Hepatocyte (in vitro differentiated cells): Measurements from ENCODE around the gene SND1. TPM values are rescaled to one million over a fixed set of nuclear protein-coding genes. Genes with fewer than 3 reads are reported as not detected.
A peak's percentile ranks its signal among the peaks of the same experiment; 100 is the strongest.

Source experiments
- DNase-seq: peaks from one replicate; pipeline ENCODE4 v3.0.0-alpha.2; 2016; ENCODE audit warnings: low spot score
- H2AFZ ChIP-seq: fragments of 200-600 bp; sonication (generic); 2 replicates; pipeline ENCODE4 v1.6.0; 2016; ENCODE audit warnings: antibody characterized with exemption, mild to moderate bottlenecking
- H3K27ac ChIP-seq: fragments of 200-600 bp; sonication (generic); 2 replicates; pipeline ENCODE4 v1.5.1; 2016; ENCODE audit warnings: mild to moderate bottlenecking
- H3K27me3 ChIP-seq: fragments of 200-600 bp; sonication (generic); 2 replicates; pipeline ENCODE4 v1.6.1; 2016
- H3K36me3 ChIP-seq: fragments of 200-600 bp; sonication (generic); replicated peaks from 2 replicates; pipeline ENCODE4 v1.5.1; 2016; ENCODE audit warnings: low read depth; ENCODE audit not compliant: insufficient read depth
- H3K4me1 ChIP-seq: fragments of 200-600 bp; sonication (generic); 2 replicates; pipeline ENCODE4 v1.5.1; 2016; ENCODE audit warnings: mild to moderate bottlenecking, moderate library complexity; ENCODE audit not compliant: insufficient read depth
- H3K4me2 ChIP-seq: fragments of 200-600 bp; sonication (generic); 2 replicates; pipeline ENCODE4 v1.6.0; 2016
- H3K4me3 ChIP-seq: fragments of 200-600 bp; sonication (generic); 2 replicates; pipeline ENCODE4 v1.5.1; 2016; ENCODE audit warnings: mild to moderate bottlenecking
- H3K79me2 ChIP-seq: fragments of 200-600 bp; sonication (generic); 2 replicates; pipeline ENCODE4 v1.6.0; 2017; ENCODE audit warnings: mild to moderate bottlenecking
- H3K9me2 ChIP-seq: fragments of 200-600 bp; sonication (generic); replicated peaks from 2 replicates; pipeline ENCODE4 v1.6.0; 2017; ENCODE audit warnings: mild to moderate bottlenecking; ENCODE audit not compliant: insufficient read depth
- H3K9me3 ChIP-seq: fragments of 200-600 bp; sonication (generic); 2 replicates; pipeline ENCODE4 v1.5.1; 2016; ENCODE audit warnings: low read depth, mild to moderate bottlenecking
- H4K20me1 ChIP-seq: fragments of 200-600 bp; sonication (generic); 2 replicates; pipeline ENCODE4 v1.6.0; 2016; ENCODE audit warnings: mild to moderate bottlenecking; ENCODE audit not compliant: insufficient read depth, poor library complexity, severe bottlenecking
- CTCF ChIP-seq: fragments of 200-600 bp; sonication (generic); IDR thresholded peaks from 2 replicates; pipeline ENCODE4 v1.5.1; 2016; ENCODE audit warnings: antibody characterized with exemption, mild to moderate bottlenecking; ENCODE audit not compliant: poor library complexity
- EZH2 ChIP-seq: fragments of 200-600 bp; sonication (generic); IDR thresholded peaks from 2 replicates; pipeline ENCODE4 v1.6.1; 2016; ENCODE audit warnings: antibody characterized with exemption, mild to moderate bottlenecking, borderline replicate concordance
- EZH2phosphoT487 ChIP-seq: fragments of 200-600 bp; sonication (generic); IDR thresholded peaks from one replicate; pipeline ENCODE4 v1.6.1; 2018; ENCODE audit warnings: antibody characterized with exemption, mild to moderate bottlenecking, low read depth, moderate library complexity; ENCODE audit not compliant: unreplicated experiment, severe bottlenecking
- WGBS: methylation state at CpG from one replicate; pipeline ENCODE4 v1.1.6; 2016; ENCODE audit warnings: low lambda C conversion rate; ENCODE audit errors: missing lambda C conversion rate; 5-methylcytosine and 5-hydroxymethylcytosine counted together
- polyA plus RNA-seq: library from polyadenylated mRNA; unstranded; fragments of >200 nt; fragmentation: Nextera tagmentation; extraction: Ambion mirVana; gene quantifications from 2 replicates; pipeline ENCODE4 v1.2.1, GENCODE V29; 2016
- total RNA-seq: library from RNA; depleted of rRNA; stranded (reverse); fragments of >200 nt; gene quantifications from 2 replicates; pipeline ENCODE4 v1.2.3, GENCODE V29; 2014

The SND1 gene
- total and polyA plus RNA-seq, 2 experiments from 2014 or later: 141 to 200 TPM

DNA sequence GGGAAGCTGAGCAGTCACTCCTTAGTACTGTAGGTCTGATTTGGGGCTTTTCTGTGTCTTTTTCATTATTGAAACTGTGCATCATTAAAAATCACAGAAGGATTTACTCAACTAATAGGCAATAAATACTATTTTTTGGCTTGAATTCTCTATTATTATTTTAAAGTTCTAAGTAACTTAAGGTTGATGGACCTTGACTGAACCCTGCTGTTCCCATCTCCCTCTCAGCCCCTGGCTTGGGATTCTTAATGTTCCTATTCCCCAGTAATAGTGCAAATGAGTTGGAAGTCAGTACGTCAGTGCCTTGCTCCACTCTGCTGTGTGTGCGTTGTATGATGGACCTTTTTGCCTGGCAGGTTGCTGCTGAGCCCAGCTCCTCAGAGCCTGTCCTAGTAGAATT is 166.3 kb downstream of the SND1 start:
- Histone ChIP-seq H3K4me1 (peaks cover 19% of the 10 kb centered on the region), H3K9me2 (no peaks in the 10 kb centered on the region), H3K27ac (no peak overlapping the region), H4K20me1 (peaks cover 33% of the 10 kb centered on the region), H3K36me3 (no peaks in the 10 kb centered on the region), H3K4me2 (no peak overlapping the region), H3K9me3 (no peaks in the 10 kb centered on the region), H3K79me2 (peaks cover 90% of the 10 kb centered on the region), H3K4me3 (no peak overlapping the region), H2AFZ (no peak overlapping the region), H3K27me3 (no peaks in the 10 kb centered on the region)
- no peak for DNase-seq
- TF ChIP-seq EZH2phosphoT487 (no peak), EZH2 (no peak), CTCF (no peak)
- 97% methylated on average over 2 of the region's 2 CpGs for WGBS

DNA sequence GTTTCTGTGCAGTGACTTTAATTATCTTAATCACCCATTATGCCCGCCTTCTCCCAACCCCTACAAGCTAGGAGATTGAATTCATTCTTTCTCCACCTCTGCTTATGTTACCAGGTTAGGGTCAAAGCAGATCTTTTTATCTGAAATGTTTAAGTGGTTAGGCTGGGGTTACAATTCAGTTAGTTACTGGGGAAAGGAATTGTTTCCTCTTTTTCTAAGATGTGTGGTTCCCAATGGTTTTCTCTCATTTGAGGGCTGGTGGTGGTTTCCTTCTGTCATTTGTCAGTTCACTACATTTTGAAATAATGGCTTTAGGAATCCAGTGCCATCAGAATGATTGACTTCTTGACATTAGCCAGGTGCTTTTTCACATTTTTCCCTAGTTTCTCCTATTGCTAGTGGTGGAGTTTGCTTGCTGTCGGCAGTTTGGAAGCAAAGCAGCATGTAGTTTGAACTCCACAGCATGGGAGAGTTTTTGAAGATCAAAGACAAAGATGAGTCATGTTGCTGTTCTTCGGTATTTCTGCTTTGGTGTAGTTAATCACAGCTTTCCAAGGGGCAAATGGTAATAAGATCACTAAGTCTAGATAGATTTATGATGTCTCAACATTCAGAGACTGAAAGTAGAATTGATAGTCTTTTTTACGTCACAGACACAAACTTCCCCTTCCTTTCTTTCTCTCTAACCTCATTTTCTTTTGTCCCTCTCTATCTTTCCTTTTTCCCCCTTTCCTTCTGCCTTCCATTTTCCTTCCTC is 168.2 kb downstream of the SND1 start:
- TF ChIP-seq CTCF: no peak
- no peak for TF ChIP-seq EZH2phosphoT487
- TF ChIP-seq EZH2: no peak
- no peak overlapping the region for H2AFZ ChIP-seq
- H3K36me3 ChIP-seq: no peaks in the 10 kb centered on the region
- no peak overlapping the region for H3K4me3 ChIP-seq
- peaks cover 19% of the 10 kb centered on the region for H3K4me1 ChIP-seq
- H3K79me2 ChIP-seq: peaks cover 89% of the 10 kb centered on the region
- no peaks in the 10 kb centered on the region for H3K27me3 ChIP-seq
- H3K9me3 ChIP-seq: no peaks in the 10 kb centered on the region
- no peaks in the 10 kb centered on the region for H3K9me2 ChIP-seq
- WGBS: 35% methylated on average over 4 of the region's 4 CpGs
- peak overlapping the region; percentile 63 for H3K4me2 ChIP-seq
- peak overlapping the region; percentile 91 for H3K27ac ChIP-seq
- DNase-seq: peak; percentile 61
- H4K20me1 ChIP-seq: peaks cover 15% of the 10 kb centered on the region

- peak overlapping the region; percentile 63 for H3K4me2 ChIP-seq
- no peaks in the 10 kb centered on the region for H3K9me2 ChIP-seq
- H3K79me2 ChIP-seq: peaks cover 89% of the 10 kb centered on the region
- DNase-seq: no peak
- 80% methylated on average over 2 of the region's 2 CpGs for WGBS
- H2AFZ ChIP-seq: no peak overlapping the region
- H3K4me1 ChIP-seq: peaks cover 15% of the 10 kb centered on the region
- TF ChIP-seq EZH2phosphoT487 (no peak), EZH2 (no peak), CTCF (no peak)
- H3K9me3 ChIP-seq: no peaks in the 10 kb centered on the region
- no peaks in the 10 kb centered on the region for H3K36me3 ChIP-seq
- no peaks in the 10 kb centered on the region for H3K27me3 ChIP-seq
- peaks cover 10% of the 10 kb centered on the region for H4K20me1 ChIP-seq
- no peak overlapping the region for H3K4me3 ChIP-seq
- peak overlapping the region; percentile 91 for H3K27ac ChIP-seq
Measured at GRCh38 chr7:127820732-127821085, 168.7 kb downstream of the SND1 start.
